Measurements from ENCODE around the gene MGAT4A. TPM values are rescaled to one million over a fixed set of nuclear protein-coding genes. Genes with fewer than 3 reads are reported as not detected.
A peak's percentile ranks its signal among the peaks of the same experiment; 100 is the strongest.
"Not testable (repeated sequence)": the region's sequence is repeated elsewhere in the genome, so short reads cannot be mapped to it uniquely, and the experiment has no call there.

MGAT4A gene
- total RNA-seq, 2 experiments from 2014 or later, result 10.1 to 15.4 TPM

- POLR2A ChIA-PET, result interaction anchor here (0.6 to 1.2 kb wide), 2 partner anchors 12 to 330 kb away, joined by 3 to 5 read pairs; no protein-coding TSS in a partner anchor
- intact Hi-C loops (cut with micrococcal nuclease; ENCODE audit: unreplicated experiment), result no loop called here
These were observed 28.4 kb upstream of the MGAT4A start for GRCh38 chr2:98759338-98759737.

GRCh38 chr2:98757904-98758421 is 27.0 kb upstream of the MGAT4A start:
- Histone ChIP-seq H4K20me1 (ENCODE audit: insufficient read depth, low read length) (no peaks in the 10 kb centered on the region), H3K9me2 (ENCODE audit: insufficient read depth, low read length) (no peaks in the 10 kb centered on the region), H3K36me3 (ENCODE audit: insufficient read depth, low read length) (no peaks in the 10 kb centered on the region), H3K9me3 (ENCODE audit: low read length) (no peaks in the 10 kb centered on the region), H3K27ac (ENCODE audit: low read depth, low read length, poor library complexity, severe bottlenecking) (peak overlapping the region; percentile 90), H3K79me2 (ENCODE audit: insufficient read depth, low read depth, low read length) (no peaks in the 10 kb centered on the region), H3K4me2 (ENCODE audit: low read length) (peak overlapping the region; percentile 78), H3K4me3 (ENCODE audit: low read depth, low read length, poor library complexity, severe bottlenecking) (peak overlapping the region; percentile 56), H2AFZ (ENCODE audit: low read length) (peak overlapping the region; percentile 60; the same call in 1 of the 2 replicates), H3K4me1 (ENCODE audit: insufficient read depth, low read length, poor library complexity, severe bottlenecking) (peaks cover 69% of the 10 kb centered on the region)
- intact Hi-C loops (cut with micrococcal nuclease; ENCODE audit: unreplicated experiment), result no loop called here
- POLR2A ChIA-PET, result interaction anchor here (0.6 to 1.8 kb wide), 3 partner anchors 10 to 29 kb away, joined by 4 to 7 read pairs (median 4); no protein-coding TSS in a partner anchor
- CTCF ChIA-PET (ENCODE audit: unreplicated experiment), result interaction anchor here (0.6 kb wide), 1 partner anchor 201 kb away, joined by 3 read pairs; no protein-coding TSS in a partner anchor
- no peak for TF ChIP-seq CTCF (conservative IDR thresholded peaks at IDR 0.05; ENCODE audit: low read length)
- TF ChIP-seq EZH2phosphoT487 (IDR thresholded peaks at IDR 0.05; ENCODE audit: borderline replicate concordance, low read depth, low read length), result no peak
- BruUV-seq (replicated peaks), result no TSS peak
- DNase-seq (ENCODE audit: low spot score), result peak; percentile 93

More at GRCh38 chr2:98759338-98759737, 28.4 kb upstream of the MGAT4A start:
- Histone ChIP-seq H3K4me1 (ENCODE audit: insufficient read depth, low read length, poor library complexity, severe bottlenecking) (peaks cover 83% of the 10 kb centered on the region), H3K27ac (ENCODE audit: low read depth, low read length, poor library complexity, severe bottlenecking) (peak overlapping the region; percentile 90), H3K4me3 (ENCODE audit: low read depth, low read length, poor library complexity, severe bottlenecking) (peak overlapping the region; percentile 36), H3K9me2 (ENCODE audit: insufficient read depth, low read length) (no peaks in the 10 kb centered on the region), H3K9me3 (ENCODE audit: low read length) (no peaks in the 10 kb centered on the region), H3K4me2 (ENCODE audit: low read length) (peak overlapping the region; percentile 78), H4K20me1 (ENCODE audit: insufficient read depth, low read length) (no peaks in the 10 kb centered on the region), H3K79me2 (ENCODE audit: insufficient read depth, low read depth, low read length) (no peaks in the 10 kb centered on the region), H3K36me3 (ENCODE audit: insufficient read depth, low read length) (no peaks in the 10 kb centered on the region), H2AFZ (ENCODE audit: low read length) (peak overlapping the region; percentile 70)
- CTCF ChIA-PET (ENCODE audit: unreplicated experiment), result no interaction called here
- DNase-seq (ENCODE audit: low spot score), result peak; percentile 66
- BruUV-seq (replicated peaks), result no TSS peak
- TF ChIP-seq EZH2phosphoT487 (IDR thresholded peaks at IDR 0.05; ENCODE audit: borderline replicate concordance, low read depth, low read length) (no peak), CTCF (conservative IDR thresholded peaks at IDR 0.05; ENCODE audit: low read length) (no peak)

GRCh38 chr2:98753801-98754200 is 22.9 kb upstream of the MGAT4A start:
- no TSS peak for BruUV-seq (replicated peaks)
- CTCF ChIA-PET (ENCODE audit: unreplicated experiment), result no interaction called here
- POLR2A ChIA-PET, result no interaction called here

GRCh38 chr2:98752711-98753110 is 21.8 kb upstream of the MGAT4A start:
- H4K20me1 ChIP-seq (ENCODE audit: insufficient read depth, low read length); H3K79me2 ChIP-seq (ENCODE audit: insufficient read depth, low read depth, low read length); H3K9me3 ChIP-seq (ENCODE audit: low read length); POLR2A ChIA-PET; H3K4me2 ChIP-seq (ENCODE audit: low read length); H3K9me2 ChIP-seq (ENCODE audit: insufficient read depth, low read length); H3K36me3 ChIP-seq (ENCODE audit: insufficient read depth, low read length); H3K4me3 ChIP-seq (ENCODE audit: low read depth, low read length, poor library complexity, severe bottlenecking); DNase-seq (ENCODE audit: low spot score); H2AFZ ChIP-seq (ENCODE audit: low read length); BruUV-seq (replicated peaks); H3K27ac ChIP-seq (ENCODE audit: low read depth, low read length, poor library complexity, severe bottlenecking); CTCF ChIA-PET (ENCODE audit: unreplicated experiment); intact Hi-C loops (cut with micrococcal nuclease; ENCODE audit: unreplicated experiment): not testable (repeated sequence)
- peaks cover 34% of the 10 kb centered on the region for H3K4me1 ChIP-seq (ENCODE audit: insufficient read depth, low read length, poor library complexity, severe bottlenecking)

More at GRCh38 chr2:98753801-98754200, 22.9 kb upstream of the MGAT4A start:
- peaks cover 34% of the 10 kb centered on the region for H3K4me1 ChIP-seq (ENCODE audit: insufficient read depth, low read length, poor library complexity, severe bottlenecking)
- no peak overlapping the region for H3K4me2 ChIP-seq (ENCODE audit: low read length)
- DNase-seq (ENCODE audit: low spot score), result no peak
- intact Hi-C loops (cut with micrococcal nuclease; ENCODE audit: unreplicated experiment), result no loop called here
- H3K9me3 ChIP-seq (ENCODE audit: low read length), result no peaks in the 10 kb centered on the region
- no peak overlapping the region for H2AFZ ChIP-seq (ENCODE audit: low read length)
- no peaks in the 10 kb centered on the region for H3K79me2 ChIP-seq (ENCODE audit: insufficient read depth, low read depth, low read length)
- H4K20me1 ChIP-seq (ENCODE audit: insufficient read depth, low read length), result no peaks in the 10 kb centered on the region
- no peak for TF ChIP-seq CTCF (conservative IDR thresholded peaks at IDR 0.05; ENCODE audit: low read length)
- no peak for TF ChIP-seq EZH2phosphoT487 (IDR thresholded peaks at IDR 0.05; ENCODE audit: borderline replicate concordance, low read depth, low read length)
- no peak overlapping the region for H3K4me3 ChIP-seq (ENCODE audit: low read depth, low read length, poor library complexity, severe bottlenecking)
- H3K27ac ChIP-seq (ENCODE audit: low read depth, low read length, poor library complexity, severe bottlenecking), result no peak overlapping the region
- no peaks in the 10 kb centered on the region for H3K9me2 ChIP-seq (ENCODE audit: insufficient read depth, low read length)
- no peaks in the 10 kb centered on the region for H3K36me3 ChIP-seq (ENCODE audit: insufficient read depth, low read length)

All from OCI-LY7 (cell line).